GM19193 (cell line): ENCODE results near the gene ST3GAL2.

Source experiments
- POLR2A ChIP-seq: IDR thresholded peaks from 4 replicates; pipeline ENCODE4 v1.6.1; 2011; ENCODE audit not compliant: insufficient read depth, insufficient read length; ENCODE audit errors: extremely low read depth

Gene ST3GAL2

GRCh38 chr16:70453892-70454221 lies 15.0 kb upstream of the ST3GAL2 start:
- TF ChIP-seq POLR2A, result no peak

- no peak for TF ChIP-seq POLR2A
Observed at GRCh38 chr16:70453117-70453891, 14.4 kb upstream of the ST3GAL2 start.

GRCh38 chr16:70448075-70448474 lies 9.2 kb upstream of the ST3GAL2 start:
- no peak for TF ChIP-seq POLR2A

GRCh38 chr16:70444249-70445063 lies 5.6 kb upstream of the ST3GAL2 start:
- no peak for TF ChIP-seq POLR2A

- no peak for TF ChIP-seq POLR2A
Observed at GRCh38 chr16:70442344-70442743, 3.4 kb upstream of the ST3GAL2 start.

DNA sequence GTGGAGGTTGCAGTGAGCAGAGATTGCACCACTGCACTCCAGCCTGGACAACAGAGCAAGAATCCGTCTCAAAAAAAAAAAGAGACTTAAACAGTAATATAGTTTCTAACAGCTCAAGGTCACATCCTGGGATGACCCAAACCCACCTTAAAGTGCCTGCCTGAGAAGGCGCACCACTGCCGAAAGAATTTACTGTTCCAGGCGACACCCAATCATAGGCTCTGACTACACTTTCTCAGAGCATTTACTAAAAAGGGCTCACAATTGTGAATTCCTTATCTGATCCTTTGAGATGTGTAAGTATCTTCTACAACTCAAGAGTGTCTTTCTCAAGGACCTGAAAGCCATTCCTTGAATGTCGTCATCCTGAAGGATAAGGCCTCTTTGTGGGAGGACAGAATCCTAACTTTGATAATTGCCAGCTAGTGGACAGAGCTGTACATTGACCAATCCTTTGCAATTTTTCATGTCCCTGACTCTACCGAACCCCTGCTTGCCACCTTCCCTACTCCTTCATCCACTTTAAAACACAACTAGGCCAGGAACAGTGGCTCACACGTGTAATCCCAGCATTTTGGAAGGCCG lies 2.6 kb upstream of the ST3GAL2 start:
- no peak for TF ChIP-seq POLR2A

DNA sequence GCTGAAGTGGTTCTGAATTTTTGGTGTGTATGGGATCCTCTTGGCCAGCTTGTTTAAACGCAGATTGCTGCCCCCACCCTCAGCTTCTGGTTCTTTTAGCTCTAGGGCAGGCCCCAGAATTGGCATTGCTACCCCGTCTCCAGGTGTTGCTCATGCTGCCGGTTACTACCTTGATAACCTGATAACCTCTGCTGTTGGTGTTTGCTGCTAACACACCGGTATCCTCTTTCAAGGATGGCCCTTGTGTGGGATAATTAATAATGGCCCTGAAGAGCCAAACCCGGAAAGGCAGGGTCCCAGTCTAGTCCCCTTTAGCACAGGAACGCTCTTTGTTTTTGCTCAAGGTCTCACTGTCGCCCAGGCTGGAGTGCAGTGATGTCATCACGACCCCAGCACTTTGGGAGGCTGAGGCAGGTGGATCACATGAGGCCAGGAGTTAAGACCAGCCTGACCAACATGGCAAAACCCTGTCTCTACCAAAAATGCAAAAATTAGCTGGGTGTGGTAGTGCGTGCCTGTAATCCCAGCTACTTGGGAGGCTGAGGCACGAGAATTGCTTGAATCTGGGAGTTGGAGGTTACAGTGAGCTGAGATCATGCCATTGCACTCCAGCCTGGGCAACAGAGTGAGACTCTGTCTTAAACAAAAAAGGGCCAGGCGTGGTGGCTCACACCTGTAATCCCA lies 1.3 kb upstream of the ST3GAL2 start:
- no peak for TF ChIP-seq POLR2A

GRCh38 chr16:70438585-70438968 lies 323 bp downstream of the ST3GAL2 start:
- no peak for TF ChIP-seq POLR2A

GRCh38 chr16:70437582-70438557 lies 1.0 kb downstream of the ST3GAL2 start:
- TF ChIP-seq POLR2A, result no peak

DNA sequence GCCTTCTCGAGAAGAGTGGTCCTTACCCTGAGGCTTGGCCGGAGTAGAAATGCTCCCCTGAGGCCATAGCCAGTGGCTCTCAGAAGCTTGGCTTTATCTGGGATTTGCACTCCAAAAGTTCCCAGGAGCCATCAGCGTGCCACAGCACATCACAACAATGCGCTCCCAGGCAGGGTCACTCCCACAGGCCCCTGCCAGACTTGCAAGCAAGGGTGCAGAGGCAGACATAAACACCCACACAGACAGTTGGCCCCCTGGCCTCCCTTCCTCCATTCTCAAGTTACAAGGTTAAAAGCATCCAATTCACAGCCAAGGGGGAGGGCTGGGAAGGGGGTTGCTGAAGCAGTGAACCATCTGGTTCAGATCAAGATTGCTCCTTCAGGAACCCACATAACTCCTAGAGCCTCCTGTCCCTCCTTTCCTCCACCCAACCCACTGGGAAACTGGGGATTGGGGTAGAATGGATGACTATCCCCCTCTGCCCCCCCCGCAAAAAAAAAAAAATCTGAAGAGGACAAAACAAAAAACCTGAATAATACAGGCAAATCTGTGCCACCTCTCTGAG lies 1.8 kb downstream of the ST3GAL2 start:
- TF ChIP-seq POLR2A, result no peak

- TF ChIP-seq POLR2A, result no peak
Observed at GRCh38 chr16:70434484-70435260, 4.2 kb downstream of the ST3GAL2 start.

DNA sequence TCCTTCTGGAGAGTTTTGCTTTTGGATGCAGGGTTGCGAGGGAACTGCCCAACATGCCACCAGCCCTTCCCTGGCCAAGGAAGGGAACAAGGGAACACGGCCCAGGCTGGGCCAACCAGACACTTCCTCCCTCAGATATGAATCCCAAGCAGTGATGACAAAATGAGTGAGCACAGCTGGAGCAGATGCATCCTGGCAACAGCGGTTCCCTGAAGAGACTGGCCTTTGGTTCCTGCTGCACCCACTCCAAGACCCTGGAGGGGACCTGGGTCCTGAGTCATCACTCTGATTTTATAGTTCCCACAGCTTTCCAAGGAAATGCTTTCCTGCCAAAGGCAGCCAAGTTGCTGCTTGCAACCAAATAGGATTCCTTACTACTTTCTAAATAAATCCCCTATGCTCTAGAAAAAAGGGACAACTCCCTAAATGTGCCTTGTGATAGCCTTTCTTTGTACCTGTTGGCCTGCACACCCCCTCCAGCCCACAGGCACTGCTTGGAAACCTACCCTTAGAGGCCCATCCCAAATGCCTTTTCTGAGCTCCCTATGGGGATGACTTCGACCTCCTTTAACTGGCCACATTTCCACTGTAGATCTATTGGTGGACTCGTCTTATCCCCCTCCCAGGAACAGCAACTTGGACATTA lies 5.3 kb downstream of the ST3GAL2 start:
- no peak for TF ChIP-seq POLR2A
